Panc1 (cell line): ENCODE measurements around the gene GRM4.

Experiments used
- CTCF ChIP-seq: fragments of 450-650 bp; IDR thresholded peaks from 2 replicates; pipeline ENCODE4 v1.5.1; 2017; ENCODE audit warnings: mild to moderate bottlenecking
- SIN3A ChIP-seq: IDR thresholded peaks from 2 replicates; pipeline ENCODE4 v1.6.1; 2012; ENCODE audit warnings: low read depth, mild to moderate bottlenecking, low read length, moderate library complexity, borderline replicate concordance; ENCODE audit not compliant: insufficient read depth

- TF ChIP-seq CTCF, result no peak
- no peak for TF ChIP-seq SIN3A
Measured at GRCh38 chr6:34114695-34115402, 31.0 kb downstream of the GRM4 start.
